Measurements from ENCODE around the gene SLC7A4.

SLC7A4 gene

GRCh38 chr22:20992456-20993303 is 39.7 kb downstream of the SLC7A4 start:
- intact Hi-C loops (cut with DNase I) = no loop called here
- DNase-seq = peak in 1 of 10 donors; percentile 74

- intact Hi-C loops (cut with DNase I) = no loop called here
- DNase-seq = no peak
These were observed 40.3 kb downstream of the SLC7A4 start for GRCh38 chr22:20992056-20992442.

- DNase-seq = peak in 2 of 10 donors; percentile 52 to 73
- intact Hi-C loops (cut with DNase I) = no loop called here
These were observed 40.9 kb downstream of the SLC7A4 start for GRCh38 chr22:20991252-20992055.

GRCh38 chr22:20990184-20991180 is 41.9 kb downstream of the SLC7A4 start:
- intact Hi-C loops (cut with DNase I) = no loop called here

GRCh38 chr22:20989323-20990138 is 42.8 kb downstream of the SLC7A4 start:
- peak in 2 of 10 donors; percentile 52 to 77 for DNase-seq
- intact Hi-C loops (cut with DNase I) = loop anchor here (10.0 kb wide), 1 partner anchor 105 kb away; no protein-coding TSS in a partner anchor

More at GRCh38 chr22:20990184-20991180, 41.9 kb downstream of the SLC7A4 start:
- DNase-seq = peak in 2 of 10 donors; percentile 53 to 81

GRCh38 chr22:20988573-20989322 is 43.6 kb downstream of the SLC7A4 start:
- intact Hi-C loops (cut with DNase I) = loop anchor here (10.0 kb wide), 1 partner anchor 104 kb away; no protein-coding TSS in a partner anchor

GRCh38 chr22:20987375-20987774 is 45.0 kb downstream of the SLC7A4 start:
- intact Hi-C loops (cut with DNase I) = loop anchor here (10.0 kb wide), 1 partner anchor 103 kb away; no protein-coding TSS in a partner anchor
- peak in 1 of 10 donors; percentile 70 for DNase-seq

More at GRCh38 chr22:20988573-20989322, 43.6 kb downstream of the SLC7A4 start:
- DNase-seq = peak in 1 of 10 donors; percentile 5

- intact Hi-C loops (cut with DNase I) = loop anchor here (10.0 kb wide), 1 partner anchor 102 kb away; no protein-coding TSS in a partner anchor
- no peak for DNase-seq
These were observed 46.0 kb downstream of the SLC7A4 start for GRCh38 chr22:20986365-20986764.

GRCh38 chr22:20985720-20986119 is 46.6 kb downstream of the SLC7A4 start:
- intact Hi-C loops (cut with DNase I) = loop anchor here (10.0 kb wide), 1 partner anchor 101 kb away; no protein-coding TSS in a partner anchor

GRCh38 chr22:20983081-20983771 is 49.1 kb downstream of the SLC7A4 start:
- no peak for DNase-seq
- intact Hi-C loops (cut with DNase I) = loop anchor here (5.0 to 10.0 kb wide), 2 partner anchors 98 to 126 kb away; partner anchors contain the start of genes PI4KA and SNAP29

More at GRCh38 chr22:20985720-20986119, 46.6 kb downstream of the SLC7A4 start:
- no peak for DNase-seq

GRCh38 chr22:20982563-20982882 is 49.8 kb downstream of the SLC7A4 start:
- intact Hi-C loops (cut with DNase I) = loop anchor here (1.0 to 10.0 kb wide), 3 partner anchors 65 to 125 kb away; partner anchors contain the start of genes CRKL, PI4KA and SNAP29
- no peak for DNase-seq

- peak; percentile 81 to 98 (median 86) for DNase-seq
- intact Hi-C loops (cut with DNase I) = loop anchor here (1.0 to 10.0 kb wide), 3 partner anchors 65 to 125 kb away; partner anchors contain the start of genes CRKL, PI4KA and SNAP29
These were observed 50.4 kb downstream of the SLC7A4 start, which contains the start of gene LZTR1 for GRCh38 chr22:20981787-20982562. Gene LZTR1, plus strand, starts transcription at chr22:20982297. Its CDS starts 75 bp downstream, at chr22:20982372.

- no peak for DNase-seq
- intact Hi-C loops (cut with DNase I) = loop anchor here (5.0 to 10.0 kb wide), 2 partner anchors 96 to 124 kb away; partner anchors contain the start of genes PI4KA and SNAP29
These were observed 51.2 kb downstream of the SLC7A4 start for GRCh38 chr22:20980938-20981722.

- DNase-seq = no peak
- intact Hi-C loops (cut with DNase I) = loop anchor here (5.0 to 10.0 kb wide), 2 partner anchors 96 to 123 kb away; partner anchors contain the start of genes PI4KA and SNAP29
These were observed 51.8 kb downstream of the SLC7A4 start for GRCh38 chr22:20980523-20980922.

- intact Hi-C loops (cut with DNase I) = loop anchor here (5.0 to 10.0 kb wide), 2 partner anchors 95 to 123 kb away; partner anchors contain the start of genes PI4KA and SNAP29
These were observed 52.4 kb downstream of the SLC7A4 start for GRCh38 chr22:20979940-20980453.

More at GRCh38 chr22:20979940-20980453, 52.4 kb downstream of the SLC7A4 start:
- DNase-seq = peak in 1 of 10 donors; percentile 80

All from posterior cingulate gyrus (tissue), 11 donors.